Hematopoietic multipotent progenitor cell (in vitro differentiated cells): ENCODE data around the gene ERBB4. TPM values are rescaled to one million over a fixed set of nuclear protein-coding genes. Genes with fewer than 3 reads are reported as not detected.

ENCODE experiments used
- DNase-seq, 3 donors: peaks; one replicate each; pipeline ENCODE4 v3.0.0-alpha.2; 2011 to 2015; ENCODE audit warnings: low read depth in 2 of 3, low spot score in 2 of 3
- total RNA-seq: library from RNA; depleted of rRNA; stranded (reverse); fragments of >200 nt; gene quantifications from one replicate; pipeline ENCODE4 v1.2.3, GENCODE V29; 2012

The ERBB4 gene
- total RNA-seq, 1 donor = not detected

DNA sequence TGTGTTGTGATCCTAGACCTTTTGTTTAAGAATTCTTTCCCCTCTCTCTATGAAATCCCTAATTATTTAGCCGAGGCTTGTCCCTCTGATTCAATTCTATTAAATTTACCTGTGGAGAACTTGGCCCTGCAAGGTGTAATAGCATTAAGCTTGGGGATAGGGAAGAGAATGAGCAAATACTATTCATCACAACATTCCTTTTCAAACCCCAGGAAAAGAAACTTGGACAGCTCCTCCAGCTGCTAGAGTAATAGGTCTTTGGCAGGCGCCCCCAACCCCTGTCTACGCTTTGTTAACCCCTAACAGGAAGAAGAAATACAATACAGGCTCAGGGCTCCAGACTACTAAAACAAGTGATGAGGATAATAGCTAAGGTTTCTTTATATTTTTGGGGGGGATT lies 1025.2 kb downstream of the ERBB4 start:
- no peak for DNase-seq

DNA sequence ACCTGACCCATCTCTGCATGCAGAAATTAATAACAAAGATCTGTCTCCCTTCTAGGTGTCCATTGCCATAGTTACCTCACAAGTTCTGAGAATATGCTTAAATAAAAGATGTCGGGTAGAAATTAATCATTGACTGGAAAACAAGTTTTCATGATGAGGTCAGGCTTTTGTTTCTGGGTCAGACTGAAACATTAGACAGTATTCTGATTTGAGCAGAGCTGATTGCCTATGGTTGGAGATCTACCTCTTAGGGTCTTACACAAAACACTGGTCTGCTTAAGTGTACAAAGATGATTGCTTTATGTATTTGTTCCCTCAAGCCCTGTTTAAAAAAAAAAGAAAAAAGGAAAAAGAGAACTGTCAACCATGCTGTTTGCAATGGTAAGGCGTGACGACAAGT lies 1025.8 kb downstream of the ERBB4 start:
- no peak for DNase-seq

DNA sequence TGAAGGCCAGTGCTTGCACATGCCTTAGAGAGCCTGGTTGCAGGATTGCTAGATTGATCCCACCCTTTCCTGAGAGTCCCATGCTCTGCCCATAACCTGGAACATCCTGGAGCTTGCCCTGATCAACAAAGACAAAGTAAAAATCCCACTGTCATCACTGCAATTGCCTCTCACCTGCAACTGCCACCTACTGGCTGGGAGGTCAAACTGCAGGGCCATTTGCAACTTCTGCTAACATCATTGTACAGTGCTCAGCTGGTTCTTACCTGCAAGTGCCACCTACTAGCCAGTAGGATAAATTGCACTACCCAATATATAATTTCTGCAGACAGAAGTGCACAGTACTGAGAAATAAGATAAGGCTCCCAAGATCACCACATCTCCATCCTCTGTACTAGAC lies 1034.7 kb downstream of the ERBB4 start:
- DNase-seq = no peak

DNA sequence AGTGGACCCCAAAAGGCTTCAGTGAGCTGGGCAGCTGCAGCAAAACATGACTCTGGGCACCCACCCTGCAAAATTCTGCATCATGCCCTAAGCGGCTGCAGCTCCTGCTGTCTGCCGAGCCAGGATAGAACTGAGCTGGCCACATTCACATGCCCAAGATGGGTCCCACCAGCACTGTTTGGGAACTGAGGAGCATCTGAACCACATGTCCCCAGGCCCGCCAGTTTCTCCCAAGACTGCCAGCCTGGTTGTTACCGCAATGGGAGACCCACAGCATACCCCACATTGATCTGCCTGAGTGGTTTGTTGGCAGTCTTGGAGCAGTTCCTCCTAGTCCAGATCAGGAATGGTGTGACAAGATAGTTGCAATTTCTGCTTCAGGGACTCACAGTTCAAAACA lies 1035.4 kb downstream of the ERBB4 start:
- DNase-seq = no peak

DNA sequence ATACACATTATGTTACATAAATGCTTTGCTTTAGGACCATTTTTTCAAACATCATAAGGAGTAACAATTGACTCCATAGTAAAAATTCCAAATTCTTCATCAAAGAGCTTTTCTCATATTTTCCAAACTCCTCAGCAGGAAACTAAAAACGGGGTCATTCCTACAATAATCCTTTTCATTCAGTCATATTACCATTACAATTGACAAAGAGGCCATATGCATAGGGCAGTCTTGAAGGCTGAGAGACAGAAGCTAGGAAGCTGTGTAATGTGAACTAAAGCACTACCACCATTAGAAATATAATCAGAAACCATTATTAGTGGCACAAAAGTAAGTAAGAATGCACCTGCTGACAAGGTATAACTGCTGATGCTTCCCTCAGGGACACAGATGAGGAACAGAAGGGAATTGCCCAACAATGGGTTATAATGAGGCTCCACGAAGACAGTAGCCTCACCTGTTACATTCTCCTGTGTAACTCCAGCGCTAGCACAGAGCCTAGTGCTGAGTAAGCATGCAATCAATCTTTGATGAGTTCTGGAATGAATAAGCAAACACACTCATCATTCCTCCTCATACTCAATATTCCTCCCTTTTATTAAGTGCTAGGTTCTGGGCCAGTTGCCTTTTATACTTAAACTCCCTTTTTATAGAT lies 1039.9 kb downstream of the ERBB4 start:
- DNase-seq = no peak

DNA sequence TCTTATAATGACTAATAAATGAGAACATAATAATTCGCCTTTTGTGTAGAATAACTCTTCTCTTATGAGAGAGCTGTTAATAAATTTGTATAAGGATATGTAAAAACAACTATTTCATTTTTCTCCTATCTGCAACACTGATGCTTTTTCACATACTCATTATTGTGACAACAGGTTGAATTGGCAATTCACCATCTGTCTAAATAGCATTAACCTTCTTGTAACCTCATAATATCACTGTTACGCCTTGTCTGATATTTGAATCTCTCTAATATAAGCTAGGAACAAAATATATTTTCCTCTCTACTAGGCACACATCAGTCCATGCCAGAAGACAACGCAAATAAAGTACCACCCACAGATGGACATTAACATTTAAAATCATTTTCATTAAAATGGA lies 1043.3 kb downstream of the ERBB4 start:
- DNase-seq = no peak

DNA sequence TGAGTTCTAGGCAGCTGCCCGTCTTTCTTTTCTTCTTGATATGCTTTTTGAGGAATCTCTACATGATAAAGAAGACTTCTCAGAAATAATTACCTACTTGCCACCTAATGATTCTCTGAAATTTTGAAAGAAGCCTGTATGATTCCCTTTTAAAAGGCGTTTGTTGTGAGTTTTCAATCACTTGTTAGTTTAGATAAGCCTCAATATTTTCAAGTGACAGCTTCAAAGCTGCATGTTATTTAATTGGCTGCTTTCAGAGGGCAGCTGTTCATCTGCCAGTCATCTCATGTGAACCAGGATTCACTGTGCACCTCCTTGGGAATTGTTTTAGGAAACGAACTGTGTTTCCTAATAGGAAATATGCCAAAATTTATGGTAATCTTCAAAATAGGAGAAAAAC lies 1044.1 kb downstream of the ERBB4 start:
- DNase-seq = no peak

DNA sequence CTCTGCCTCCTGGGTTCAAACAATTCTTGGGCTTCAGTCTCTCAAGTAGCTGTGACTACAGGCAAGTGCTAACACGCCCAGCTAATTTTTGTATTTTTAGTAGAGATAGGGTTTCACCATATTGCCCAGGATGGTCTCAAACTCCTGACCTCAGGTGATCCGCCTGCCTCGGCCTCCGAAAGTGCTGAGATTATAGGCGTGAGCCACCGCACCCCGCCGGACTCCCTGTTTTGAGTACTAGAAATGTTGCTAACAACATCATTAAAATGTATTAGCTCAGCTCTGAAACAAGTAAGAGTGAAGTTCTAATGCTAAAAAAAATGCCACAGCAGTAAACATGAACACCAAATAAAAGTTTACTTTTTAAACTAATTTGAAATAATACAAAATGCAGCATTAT lies 1044.5 kb downstream of the ERBB4 start:
- no peak for DNase-seq

DNA sequence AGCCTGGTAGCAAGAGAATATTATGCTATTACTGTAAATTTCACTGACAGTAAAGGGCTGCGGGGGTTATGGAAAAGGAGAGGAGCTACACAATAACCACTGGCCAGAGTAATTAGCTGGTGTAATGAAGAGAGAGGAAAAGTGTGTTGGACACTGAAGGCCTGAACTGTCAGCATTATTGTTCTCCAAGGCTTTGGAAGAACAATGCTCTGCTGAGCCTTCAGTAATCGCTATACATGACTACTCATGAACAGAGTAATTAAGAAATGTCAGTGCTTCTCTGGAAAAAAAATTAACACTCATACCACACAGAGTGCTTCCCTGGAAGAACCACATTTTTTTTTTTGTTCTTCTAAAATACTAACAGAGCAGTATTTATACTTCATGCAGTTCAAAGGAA lies 1050.9 kb downstream of the ERBB4 start:
- DNase-seq = no peak

DNA sequence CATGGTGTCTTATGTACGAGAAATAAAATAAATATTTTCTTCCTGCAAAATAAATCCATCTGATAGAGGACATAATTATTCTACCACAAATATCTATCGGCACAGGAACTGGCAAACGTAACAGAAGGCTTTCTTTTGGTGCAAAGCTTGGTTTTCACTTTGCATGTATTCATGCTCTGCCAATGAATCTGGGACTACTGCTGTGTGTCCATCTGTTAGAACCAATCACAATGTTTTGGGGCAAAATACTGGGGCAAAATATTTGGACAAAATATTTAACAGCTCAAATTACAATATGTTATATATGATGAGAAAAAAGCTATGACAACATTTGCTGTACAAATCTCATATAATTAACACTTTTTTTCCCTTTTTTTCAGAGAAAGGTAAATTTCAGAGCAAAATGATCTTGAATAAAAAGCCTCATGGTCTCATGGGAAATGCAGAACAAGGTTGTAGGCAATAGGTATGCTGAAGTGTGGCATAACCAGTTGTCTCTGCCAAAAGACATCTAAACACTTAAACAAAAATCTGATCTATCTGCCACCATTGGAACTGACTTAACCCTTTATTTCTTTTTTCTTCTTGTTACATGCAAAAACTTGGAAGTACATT lies 1059.0 kb downstream of the ERBB4 start:
- no peak for DNase-seq

DNA sequence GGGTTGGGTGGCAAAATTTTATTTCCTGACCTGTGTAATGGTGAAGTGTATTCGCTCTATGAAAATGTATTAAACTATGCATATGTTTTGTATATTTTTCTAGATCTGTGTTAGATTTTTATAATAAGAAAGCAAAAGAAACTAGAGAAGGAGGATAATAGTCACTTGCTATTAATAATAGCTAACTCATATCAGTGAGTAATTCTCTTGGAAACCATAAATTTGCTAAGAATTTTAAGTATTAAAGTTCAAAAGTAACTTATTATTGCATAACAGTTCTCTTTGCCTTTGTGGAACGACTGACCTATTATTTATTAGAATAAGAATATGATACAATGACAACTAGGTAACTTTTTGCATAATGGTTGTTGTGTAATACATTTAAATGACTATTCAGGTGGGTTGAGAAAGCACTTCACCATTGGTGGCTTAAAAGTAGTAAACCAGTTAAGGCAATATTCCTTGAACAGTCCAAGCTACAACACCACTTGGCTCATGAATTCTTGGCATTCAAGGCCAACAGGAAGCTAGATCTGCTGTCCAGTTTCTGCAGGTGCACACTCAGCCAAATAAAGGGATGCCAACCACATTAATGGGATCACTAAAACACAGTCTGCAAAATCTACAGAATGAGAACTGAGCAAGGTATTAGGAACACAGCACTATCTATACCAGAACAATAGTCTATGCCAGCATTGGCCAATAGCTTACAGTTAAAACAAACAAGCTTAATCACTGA lies 1060.9 kb downstream of the ERBB4 start:
- no peak for DNase-seq

DNA sequence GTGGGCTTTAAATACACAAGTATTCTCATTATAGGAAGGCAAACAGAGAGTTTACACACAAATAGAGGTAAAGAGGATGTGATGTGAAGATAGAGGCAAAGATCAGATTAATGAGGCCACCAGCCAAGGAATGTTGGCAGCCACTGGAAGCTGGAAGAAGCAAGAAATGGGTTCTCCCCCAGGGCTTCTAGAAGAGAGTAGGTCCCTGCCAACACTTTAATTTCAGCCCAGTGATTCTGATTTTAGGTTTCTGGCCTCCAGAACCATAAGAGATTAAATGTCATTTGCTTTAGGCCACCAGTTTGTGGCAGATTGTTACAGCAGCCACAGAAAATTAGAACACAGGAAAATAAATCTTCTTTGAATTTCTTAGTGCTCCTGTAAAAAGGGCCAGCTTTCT lies 1065.5 kb downstream of the ERBB4 start:
- DNase-seq = no peak

DNA sequence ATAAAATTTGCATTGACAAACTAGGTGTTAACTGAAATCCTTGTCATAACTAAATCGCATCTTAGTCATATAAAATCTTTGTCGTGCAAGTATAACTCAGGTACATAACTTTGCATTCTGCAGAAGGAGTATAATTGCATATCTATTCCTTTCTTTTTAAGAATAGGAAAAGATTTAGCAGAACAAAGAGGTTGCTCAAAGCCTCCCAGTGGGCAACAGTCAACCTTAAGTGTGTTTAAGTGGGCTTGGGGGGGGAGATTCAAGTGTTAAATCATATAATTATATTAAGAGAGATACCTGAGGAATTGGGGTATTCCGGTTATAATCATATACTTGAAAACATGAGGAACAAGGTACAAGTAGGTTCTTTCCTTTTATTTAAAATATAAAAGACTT lies 1068.9 kb downstream of the ERBB4 start:
- DNase-seq = no peak

DNA sequence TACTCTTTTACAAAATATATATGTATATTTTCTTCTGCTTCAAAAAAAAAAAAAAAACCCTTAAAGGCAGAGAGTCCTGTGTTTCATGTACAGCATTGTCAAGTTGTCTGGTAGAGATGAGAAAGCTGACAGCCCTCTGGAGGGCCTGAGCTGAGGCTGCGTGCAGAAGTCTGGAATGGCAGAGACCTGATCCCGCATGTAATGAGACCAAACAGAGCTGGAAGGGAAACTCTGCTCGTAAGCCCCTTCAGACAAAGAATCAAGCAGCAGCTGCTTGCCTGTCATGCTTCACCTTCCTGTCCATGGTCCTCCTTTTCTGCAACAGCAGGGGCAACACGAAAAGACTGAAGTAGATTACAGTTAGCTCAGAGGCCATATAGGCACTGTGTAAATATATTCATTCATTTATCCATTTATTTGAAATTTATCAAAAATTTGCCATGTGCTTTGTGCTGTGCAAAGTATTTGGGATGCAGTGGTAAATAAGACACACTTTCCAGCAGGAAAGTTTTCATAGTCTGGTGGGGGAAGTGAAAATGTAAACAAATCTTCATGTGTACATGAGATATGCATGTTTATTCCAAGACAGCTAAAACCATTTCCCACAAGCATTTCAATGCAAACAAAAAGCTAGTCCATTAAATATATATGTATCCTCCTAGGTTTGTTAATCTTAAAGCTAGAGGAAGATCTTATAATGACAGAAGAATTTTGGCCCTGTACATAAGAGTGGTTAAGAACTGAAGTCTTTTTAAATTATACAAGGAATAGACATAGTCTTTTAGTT lies 1069.5 kb downstream of the ERBB4 start:
- no peak for DNase-seq

DNA sequence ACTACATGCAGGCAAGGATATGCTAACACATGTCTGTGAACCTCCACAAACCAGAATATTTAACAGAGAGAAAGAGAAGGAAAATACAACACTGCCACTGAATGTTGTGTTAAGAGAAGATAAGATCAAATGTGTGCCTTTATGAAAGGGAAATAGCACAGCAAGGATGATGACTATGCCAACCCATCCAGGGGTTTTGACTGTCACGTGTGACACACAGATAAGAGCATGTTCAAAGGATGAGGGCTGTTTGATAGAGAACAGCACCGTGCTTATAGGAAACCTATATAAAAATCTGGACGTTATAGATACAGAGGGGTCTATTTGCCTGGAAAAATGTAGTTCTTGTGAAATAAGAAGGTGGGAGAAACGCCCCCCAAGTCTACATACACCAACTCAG lies 1070.4 kb downstream of the ERBB4 start:
- no peak for DNase-seq

DNA sequence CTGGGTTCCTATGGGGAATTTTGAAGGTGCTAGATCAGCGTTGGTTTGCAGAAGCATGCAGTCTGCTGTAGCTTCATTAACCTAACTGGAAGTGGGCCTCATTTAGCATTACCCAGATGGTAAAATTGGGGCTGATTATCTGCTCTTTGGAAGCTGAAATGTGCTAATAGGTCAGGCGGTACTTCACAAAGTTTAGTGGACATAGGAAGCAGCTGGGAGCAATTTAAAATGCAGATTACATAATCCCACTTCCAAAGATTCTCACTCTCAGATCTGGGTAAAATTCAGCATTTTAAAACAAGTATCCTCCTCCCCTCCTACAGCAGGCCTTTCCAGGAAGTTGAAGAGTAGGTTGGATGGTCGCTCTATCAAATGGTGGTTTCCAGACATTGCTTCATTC lies 1075.2 kb downstream of the ERBB4 start:
- no peak for DNase-seq

DNA sequence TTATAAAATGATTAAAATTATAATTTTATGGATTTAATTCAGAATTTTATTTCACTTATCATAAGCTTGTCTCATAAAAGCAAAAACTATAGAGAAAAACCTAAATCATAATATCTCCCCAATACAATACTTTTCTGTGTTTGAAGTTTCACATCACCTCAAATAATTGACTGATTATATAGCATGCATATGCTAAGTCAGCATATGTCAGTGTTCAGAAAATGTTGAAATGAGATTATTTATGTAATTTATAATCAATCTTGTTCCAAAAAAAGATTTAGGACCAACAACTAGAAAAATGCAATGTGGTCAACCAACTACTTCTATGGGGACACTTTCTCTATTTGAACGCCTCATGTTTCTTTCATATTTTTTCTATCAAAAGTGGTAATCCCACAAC lies 1079.6 kb downstream of the ERBB4 start:
- DNase-seq = no peak

DNA sequence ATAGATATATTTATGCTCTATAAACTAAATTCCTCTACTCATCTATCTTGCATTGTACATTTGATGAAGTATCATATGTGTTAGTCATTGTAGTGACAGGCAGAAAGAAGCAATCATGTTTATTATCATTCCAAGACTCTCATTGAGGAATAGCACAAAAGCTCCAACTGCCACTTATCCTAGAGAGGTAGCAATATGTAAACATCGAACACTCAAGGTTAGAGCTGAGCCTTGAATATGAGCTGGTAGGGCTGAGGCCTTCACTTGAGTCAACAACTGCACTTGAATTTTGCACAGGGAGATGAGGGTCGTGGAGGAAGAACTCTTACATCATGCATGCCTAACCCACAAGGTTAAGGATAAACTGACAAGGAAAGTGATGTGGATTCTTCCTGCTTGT lies 1081.3 kb downstream of the ERBB4 start:
- no peak for DNase-seq

DNA sequence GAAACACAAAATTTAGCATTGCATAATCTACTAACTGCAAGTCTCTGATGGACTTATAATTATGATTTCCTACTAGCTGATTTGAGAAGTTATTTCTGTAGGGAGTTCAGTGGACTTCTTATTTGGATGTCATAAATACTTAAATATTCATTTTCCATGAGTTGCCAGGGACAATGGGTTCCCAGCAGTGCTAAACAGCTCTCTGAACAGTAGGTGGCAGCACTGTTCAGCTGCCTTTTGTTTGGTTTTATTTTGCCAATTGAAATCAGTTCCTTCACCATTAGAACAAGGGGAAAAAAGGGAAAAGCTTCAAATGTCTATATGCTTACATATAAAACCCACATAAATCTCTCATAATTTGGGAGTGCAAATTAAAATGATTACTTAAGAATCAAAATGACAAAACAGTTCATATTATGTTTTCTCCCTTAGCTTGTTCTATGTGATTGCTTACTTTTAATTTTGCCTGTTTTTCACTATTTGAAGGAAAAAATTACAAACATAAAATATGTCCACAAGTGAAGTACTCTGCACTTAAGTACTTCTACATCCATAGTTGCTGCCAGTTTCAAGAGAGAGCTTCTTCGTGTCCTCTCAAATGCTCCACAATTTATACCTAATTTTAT lies 1083.3 kb downstream of the ERBB4 start:
- peak in 2 of 3 donors; percentile 3 to 28 for DNase-seq

DNA sequence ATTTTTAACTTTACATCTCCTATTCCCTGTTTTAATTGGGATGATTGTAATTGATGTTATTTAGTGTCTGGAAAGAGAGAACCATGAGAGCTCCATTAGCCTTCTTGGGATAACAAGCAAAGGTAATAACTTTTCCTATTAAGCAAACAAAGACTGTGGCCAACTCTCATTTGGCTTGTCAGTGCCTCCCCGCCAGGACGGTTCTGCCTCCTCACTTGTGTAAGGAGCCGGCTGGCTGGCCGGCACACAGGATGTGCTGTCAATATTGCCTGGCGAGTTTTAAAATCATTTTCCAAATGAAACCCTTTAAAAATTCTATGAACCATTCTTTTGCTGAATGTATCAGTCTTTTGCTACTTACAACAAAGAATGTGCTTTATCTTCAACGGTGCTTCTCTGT lies 1083.9 kb downstream of the ERBB4 start:
- DNase-seq = no peak

DNA sequence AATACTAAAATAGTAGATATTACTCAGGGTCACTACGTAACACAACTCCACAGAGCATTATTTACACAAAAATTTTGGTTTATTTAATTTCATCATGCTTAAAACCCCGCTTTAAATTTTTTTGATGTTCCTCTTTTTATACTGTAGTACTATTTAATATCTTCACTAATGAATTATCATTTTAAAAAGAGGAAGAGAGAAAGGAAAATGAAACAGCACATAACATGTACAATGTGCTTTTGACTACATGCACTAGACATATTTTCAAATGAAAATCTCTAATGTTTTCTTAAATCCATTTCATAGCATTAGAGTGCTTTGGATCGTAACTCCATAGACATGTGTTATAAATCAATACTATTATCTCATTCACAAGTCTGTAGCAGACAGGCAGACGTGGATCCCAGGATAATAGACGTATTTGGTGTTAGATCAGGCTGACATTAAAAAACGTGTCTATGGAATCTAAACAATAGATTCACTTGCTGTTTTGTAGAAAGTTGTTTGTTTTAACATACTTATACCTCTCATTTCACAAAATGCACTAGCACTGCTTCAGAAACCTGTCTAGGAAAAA lies 1085.2 kb downstream of the ERBB4 start:
- no peak for DNase-seq
